Measurements from ENCODE around the gene MAGI2. TPM values are rescaled to one million over a fixed set of nuclear protein-coding genes. Genes with fewer than 3 reads are reported as not detected.

MAGI2 gene
- polyA plus RNA-seq, 3 donors, result 0.03 to 0.11 TPM; not detected in 1

GRCh38 chr7:78742694-78743093 lies 710.8 kb downstream of the MAGI2 start:
- Histone ChIP-seq H3K9ac (ENCODE audit: insufficient read depth, low read length, poor library complexity, severe bottlenecking) (no peak overlapping the region), H3K4me3 (replicated peaks in 1 of 3; ENCODE audit: low read depth in 2 of 3, low read length in 3 of 3) (no peak overlapping the region), H3K4me1 (ENCODE audit: control insufficient read depth in 1 of 2, insufficient read depth in 2 of 2, low read length in 2 of 2) (no peaks in the 10 kb centered on the region), H3K27me3 (ENCODE audit: control insufficient read depth in 2 of 2, insufficient read depth in 2 of 2, low read length in 2 of 2) (no peaks in the 10 kb centered on the region), H3K4me2 (replicated peaks; ENCODE audit: extremely low read depth, low read length, poor library complexity, severe bottlenecking) (no peak overlapping the region), H3K79me2 (ENCODE audit: insufficient read depth, low read length) (no peaks in the 10 kb centered on the region), H3K27ac (ENCODE audit: low read depth in 1 of 2, low read length in 2 of 2) (no peak overlapping the region), H4K20me1 (ENCODE audit: insufficient read depth, low read length) (no peaks in the 10 kb centered on the region), H2AFZ (ENCODE audit: insufficient read depth, low read depth, low read length, poor library complexity, severe bottlenecking) (no peak overlapping the region), H3K36me3 (replicated peaks in 1 of 2; ENCODE audit: control insufficient read depth in 1 of 2, insufficient read depth in 2 of 2, low read length in 2 of 2) (no peaks in the 10 kb centered on the region), H3K9me3 (replicated peaks in 1 of 2; ENCODE audit: control insufficient read depth in 1 of 2, insufficient read depth in 1 of 2, low read length in 2 of 2) (no peaks in the 10 kb centered on the region)
- no peak for DNase-seq
- 100% methylated on average over 1 of the region's 1 CpG for WGBS (ENCODE audit: insufficient coverage)
- Mint-ChIP-seq H3K27me3 (ENCODE audit: low read depth in 3 of 3) (no peaks in the 10 kb centered on the region), H3K9me3 (peaks cover 0 to 6% (median 3%) of the 10 kb centered on the region in 7 donors), H3K36me3 (no peaks in the 10 kb centered on the region), H3K4me1 (no peaks in the 10 kb centered on the region), H3K4me3 (no peak overlapping the region), H3K27ac (no peak overlapping the region)
- intact Hi-C loops (cut with micrococcal nuclease), result no loop called here
- no peak for TF ChIP-seq CTCF (IDR thresholded peaks at IDR 0.05)

DNA sequence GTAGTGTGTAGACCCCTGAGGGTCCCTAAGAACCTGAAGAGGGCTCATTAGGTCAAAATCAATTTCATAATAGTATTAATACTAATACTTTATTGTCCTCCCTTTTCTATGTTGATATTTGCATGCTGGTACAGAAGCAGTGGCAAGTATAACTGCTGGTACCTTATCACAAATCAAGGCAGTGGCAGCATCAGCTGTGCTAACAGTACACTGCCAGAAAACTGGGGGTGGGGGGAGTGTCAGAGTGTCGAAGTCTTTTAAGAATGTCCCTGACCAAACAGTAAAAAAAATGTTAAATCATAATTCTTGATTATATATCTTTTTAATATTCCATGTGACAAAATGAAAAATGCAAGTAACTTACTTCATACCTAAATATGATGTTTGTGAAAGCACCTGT lies 716.9 kb downstream of the MAGI2 start:
- no peak overlapping the region for H3K27ac Mint-ChIP-seq
- WGBS (ENCODE audit: insufficient coverage), result no CpG with 5 or more reads among the region's 1 CpG
- Histone ChIP-seq H3K4me2 (replicated peaks; ENCODE audit: extremely low read depth, low read length, poor library complexity, severe bottlenecking) (no peak overlapping the region), H2AFZ (ENCODE audit: insufficient read depth, low read depth, low read length, poor library complexity, severe bottlenecking) (no peak overlapping the region), H3K36me3 (replicated peaks in 1 of 2; ENCODE audit: control insufficient read depth in 1 of 2, insufficient read depth in 2 of 2, low read length in 2 of 2) (no peaks in the 10 kb centered on the region), H3K9me3 (replicated peaks in 1 of 2; ENCODE audit: control insufficient read depth in 1 of 2, insufficient read depth in 1 of 2, low read length in 2 of 2) (no peaks in the 10 kb centered on the region), H3K4me3 (replicated peaks in 1 of 3; ENCODE audit: low read depth in 2 of 3, low read length in 3 of 3) (no peak overlapping the region), H3K27ac (ENCODE audit: low read depth in 1 of 2, low read length in 2 of 2) (no peak overlapping the region), H3K27me3 (ENCODE audit: control insufficient read depth in 2 of 2, insufficient read depth in 2 of 2, low read length in 2 of 2) (no peaks in the 10 kb centered on the region), H4K20me1 (ENCODE audit: insufficient read depth, low read length) (no peaks in the 10 kb centered on the region), H3K4me1 (ENCODE audit: control insufficient read depth in 1 of 2, insufficient read depth in 2 of 2, low read length in 2 of 2) (no peaks in the 10 kb centered on the region), H3K79me2 (ENCODE audit: insufficient read depth, low read length) (no peaks in the 10 kb centered on the region), H3K9ac (ENCODE audit: insufficient read depth, low read length, poor library complexity, severe bottlenecking) (no peak overlapping the region)
- H3K9me3 Mint-ChIP-seq, result peaks cover 0 to 6% (median 3%) of the 10 kb centered on the region in 7 donors
- no peaks in the 10 kb centered on the region for H3K4me1 Mint-ChIP-seq
- no peaks in the 10 kb centered on the region for H3K36me3 Mint-ChIP-seq
- no peak overlapping the region for H3K4me3 Mint-ChIP-seq
- intact Hi-C loops (cut with micrococcal nuclease), result no loop called here
- no peak for TF ChIP-seq CTCF (IDR thresholded peaks at IDR 0.05)
- DNase-seq, result no peak
- H3K27me3 Mint-ChIP-seq (ENCODE audit: low read depth in 3 of 3), result no peaks in the 10 kb centered on the region

Data from CD14-positive monocyte (primary cell).